ENCODE results near the gene MYLK.

Gene MYLK

GRCh38 chr3:123650101-123650500, 234.0 kb downstream of the MYLK start:
- no peak for DNase-seq (ENCODE audit: low read depth in 2 of 2)

DNA sequence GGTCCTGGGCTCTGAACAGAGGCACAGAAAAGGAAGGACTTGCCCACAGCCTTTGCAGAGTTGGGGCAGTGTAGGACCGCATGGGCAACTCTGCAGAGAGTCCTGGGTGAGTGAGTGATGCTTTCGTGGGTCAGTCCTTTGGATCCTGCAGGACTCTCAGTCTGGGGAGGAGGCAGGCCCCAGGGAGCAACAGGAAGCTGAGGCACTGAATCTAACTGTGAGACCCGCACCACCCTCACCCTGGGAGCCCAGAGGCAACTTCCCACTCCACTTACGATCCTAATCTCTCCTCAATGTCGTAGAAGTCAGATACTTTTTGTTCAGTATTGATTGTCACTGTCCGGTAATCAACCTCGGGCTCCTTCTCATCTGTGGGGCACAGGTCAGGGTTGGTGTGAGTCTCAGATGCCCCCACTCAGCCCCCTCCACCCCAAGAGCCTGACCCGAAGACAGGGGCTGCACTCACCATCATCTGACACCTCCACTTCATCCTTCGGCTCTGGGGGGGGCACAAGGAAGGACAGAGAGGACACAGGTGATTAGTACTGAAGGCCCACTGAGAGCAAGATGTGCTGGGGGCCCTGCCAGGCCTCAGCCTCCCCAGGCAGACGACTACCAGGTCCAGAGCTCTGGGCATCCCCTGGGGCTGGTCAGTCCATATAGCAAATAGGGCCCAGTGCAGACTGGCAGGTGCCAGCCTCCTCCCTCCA, 235.3 kb downstream of the MYLK start:
- DNase-seq (ENCODE audit: low read depth in 2 of 2), result no peak

GRCh38 chr3:123644358-123644757, 239.8 kb downstream of the MYLK start:
- DNase-seq (ENCODE audit: low read depth in 2 of 2), result no peak

DNA sequence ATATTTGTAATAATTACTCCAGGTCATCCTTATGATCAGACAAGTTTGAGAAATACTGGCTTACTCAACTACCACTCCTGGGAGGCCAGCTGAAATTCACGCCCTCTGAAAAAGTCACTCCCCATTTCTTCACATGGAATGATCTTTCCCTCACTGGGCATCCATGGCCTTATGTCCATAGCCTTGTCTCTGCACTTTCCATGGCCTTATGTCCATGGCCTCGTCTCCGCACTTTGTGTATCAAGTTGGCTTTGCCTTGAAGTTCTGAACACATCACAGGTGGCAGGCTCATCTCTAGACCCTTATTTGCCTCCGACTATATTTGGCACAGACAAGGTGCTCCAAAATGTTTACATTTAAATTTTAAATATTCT, 241.2 kb downstream of the MYLK start:
- no peak for DNase-seq (ENCODE audit: low read depth in 2 of 2)

DNA sequence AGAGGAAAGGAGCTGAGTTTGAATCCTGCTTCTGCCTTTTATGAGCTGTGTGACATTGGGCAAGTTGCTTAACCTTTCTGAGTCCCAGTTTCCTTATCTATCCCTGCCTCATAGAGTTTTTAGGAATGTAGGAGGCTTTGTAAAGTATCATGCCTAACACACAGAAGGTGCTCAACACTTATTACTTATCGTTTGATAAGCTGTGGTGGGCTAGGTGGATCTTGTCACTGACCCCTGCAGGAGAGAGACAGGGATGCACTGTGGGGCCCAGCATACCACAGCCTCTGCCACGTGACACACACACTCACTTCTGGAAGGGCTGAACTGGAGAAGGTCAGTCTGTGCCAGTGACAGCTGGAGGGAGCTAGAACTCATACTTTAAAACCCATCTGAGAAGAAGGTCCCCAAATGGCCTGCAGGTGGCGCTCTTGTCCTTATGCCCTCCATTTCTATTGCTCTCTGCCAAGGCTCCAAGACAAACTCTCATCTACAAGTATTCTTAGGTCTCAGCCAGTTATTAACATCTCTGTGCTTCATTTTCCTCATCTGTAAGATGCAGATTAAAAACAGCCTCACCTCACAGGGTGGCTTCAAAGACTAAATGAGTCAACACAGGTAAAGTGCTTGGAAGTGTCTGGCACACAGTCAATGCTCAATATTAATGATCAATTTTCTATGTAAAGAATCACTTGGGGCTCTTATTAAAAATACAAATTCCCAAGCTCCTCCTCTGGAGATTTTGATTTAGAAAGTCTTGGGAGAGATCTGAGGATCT, 241.8 kb downstream of the MYLK start:
- DNase-seq (ENCODE audit: low read depth in 2 of 2), result no peak

DNA sequence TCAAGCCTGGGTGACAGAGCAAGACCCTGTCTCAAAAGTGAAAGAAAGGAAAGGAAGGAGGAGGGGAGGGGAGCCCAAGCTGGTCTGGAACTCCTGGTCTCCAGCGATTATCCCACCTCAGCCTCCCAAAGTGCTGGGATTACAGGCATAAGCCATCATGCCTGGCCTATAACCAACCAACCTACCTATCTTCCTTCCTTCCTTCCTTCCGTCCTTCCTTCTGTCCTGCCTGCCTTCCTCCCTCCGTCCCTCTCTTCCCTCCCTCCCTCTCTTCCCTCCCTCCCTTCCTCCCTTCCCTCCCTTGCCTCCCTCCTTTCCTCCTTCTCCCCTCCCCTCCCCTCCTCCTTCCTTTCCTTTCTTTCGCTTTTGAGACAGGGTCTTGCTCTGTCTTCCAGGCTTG, 242.6 kb downstream of the MYLK start:
- DNase-seq (ENCODE audit: low read depth in 2 of 2), result no peak

DNA sequence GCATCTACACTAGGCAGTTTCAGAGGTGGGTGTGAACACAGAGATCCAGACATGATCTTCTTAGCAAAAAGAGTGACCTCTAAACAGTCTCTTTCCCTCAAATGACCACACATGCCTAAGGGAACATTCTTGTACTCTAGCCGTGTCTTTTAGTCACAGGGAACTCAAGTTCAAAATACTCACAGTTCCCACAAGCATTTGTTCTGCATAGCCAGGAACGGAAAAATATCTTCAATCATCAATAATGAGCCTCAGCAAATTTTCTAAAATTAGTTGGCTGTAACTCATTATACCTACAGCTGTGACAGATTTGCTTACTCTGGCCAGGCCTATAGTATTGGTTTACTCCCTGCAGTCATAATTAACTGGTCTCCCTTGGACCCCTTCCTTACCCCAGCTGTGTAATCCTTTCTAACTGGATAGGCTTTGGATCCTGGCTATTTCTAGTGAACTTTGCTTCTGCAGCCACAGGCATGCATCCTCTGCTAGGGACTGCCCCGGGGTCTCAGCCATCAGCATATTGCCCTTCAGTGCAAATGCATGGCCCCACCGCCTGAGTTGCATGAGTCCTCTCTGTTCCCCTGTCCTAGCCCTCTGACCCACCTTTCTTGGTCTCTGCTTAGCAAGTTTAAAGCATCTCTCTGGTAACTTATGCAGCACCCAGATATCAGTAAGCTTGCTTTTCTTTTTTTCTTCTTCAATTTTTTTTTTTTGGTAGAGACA, 243.2 kb downstream of the MYLK start:
- no peak for DNase-seq (ENCODE audit: low read depth in 2 of 2)

DNA sequence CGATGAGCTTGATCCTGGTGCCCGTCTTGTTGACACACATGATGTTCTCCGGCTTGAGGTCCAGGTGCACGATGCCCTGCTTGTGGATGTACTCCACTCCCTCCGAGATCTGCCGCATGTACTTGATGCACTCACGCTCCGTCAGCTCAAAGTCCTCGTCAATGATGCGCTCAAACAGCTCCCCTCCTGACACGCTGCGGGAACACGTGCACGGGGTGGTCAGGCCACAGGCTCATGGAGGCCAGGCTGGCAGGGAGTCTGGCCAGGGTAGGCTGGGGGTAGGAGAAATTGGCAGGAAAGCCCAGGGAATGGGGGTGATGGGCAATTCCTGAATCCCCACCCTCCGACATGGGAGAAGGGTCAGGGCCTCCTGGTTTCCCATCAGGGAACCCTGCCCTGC, 243.8 kb downstream of the MYLK start:
- no peak for DNase-seq (ENCODE audit: low read depth in 2 of 2)

DNA sequence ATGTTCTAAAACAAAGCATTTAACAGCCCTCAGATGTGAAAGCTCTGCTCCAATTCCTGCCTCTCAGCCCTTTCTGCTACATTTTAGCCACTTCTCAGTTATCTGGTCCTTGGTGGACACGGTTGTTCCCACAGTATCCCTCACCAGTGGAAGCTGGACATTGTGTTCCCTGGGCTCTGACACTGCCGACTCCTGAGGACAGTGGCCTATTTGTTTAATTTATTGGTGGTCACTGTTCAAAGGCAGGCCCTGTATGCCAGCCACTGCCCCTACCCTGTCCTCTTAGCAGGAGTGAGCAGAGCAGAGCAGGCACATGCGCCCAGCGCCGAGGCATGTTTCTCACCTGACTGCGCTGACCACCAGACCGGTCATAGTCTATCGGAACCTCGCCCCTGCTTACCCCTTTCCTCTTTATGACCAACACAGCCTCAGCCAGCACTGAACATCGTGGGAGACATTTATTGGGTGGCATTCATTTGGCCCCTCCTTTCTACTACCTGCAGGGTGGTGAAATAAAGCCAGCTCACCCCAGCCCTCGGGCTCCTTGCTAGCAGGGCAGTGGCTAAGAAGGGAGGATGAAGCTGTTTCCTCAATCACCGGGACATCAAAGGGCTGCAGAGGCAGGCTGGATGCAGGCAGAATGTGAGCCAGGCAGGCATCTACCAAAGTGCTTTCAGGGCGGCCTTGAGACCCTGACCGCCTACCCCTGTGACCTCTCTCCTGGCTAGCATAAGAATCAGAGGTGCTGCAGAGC, 245.0 kb downstream of the MYLK start:
- DNase-seq (ENCODE audit: low read depth in 2 of 2), result no peak

- DNase-seq (ENCODE audit: low read depth in 2 of 2), result no peak
Measured at GRCh38 chr3:123637841-123638240, 246.3 kb downstream of the MYLK start.

DNA sequence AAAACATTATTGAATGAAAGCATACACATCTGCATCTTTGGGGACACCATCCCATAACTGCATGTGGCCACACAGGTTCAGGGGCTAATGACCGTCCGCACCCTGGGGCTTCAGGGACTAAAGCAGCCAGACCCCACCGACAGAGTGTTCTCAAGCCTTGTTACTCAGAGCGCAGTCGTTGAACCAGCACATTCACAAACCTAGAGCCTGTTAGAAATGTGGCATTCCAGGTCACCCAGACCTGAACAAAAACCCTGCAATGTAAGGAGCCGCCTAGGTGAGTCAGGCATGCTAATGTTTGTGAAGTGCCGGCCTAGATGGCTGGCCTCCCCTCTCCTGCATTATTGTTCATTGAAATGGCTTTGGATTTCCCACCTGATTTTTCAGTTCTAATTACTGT, 247.0 kb downstream of the MYLK start:
- no peak for DNase-seq (ENCODE audit: low read depth in 2 of 2)

GRCh38 chr3:123636431-123636841, 247.7 kb downstream of the MYLK start:
- no peak for DNase-seq (ENCODE audit: low read depth in 2 of 2)

GRCh38 chr3:123635717-123636116, 248.4 kb downstream of the MYLK start:
- no peak for DNase-seq (ENCODE audit: low read depth in 2 of 2)

- DNase-seq (ENCODE audit: low read depth in 2 of 2), result no peak
Measured at GRCh38 chr3:123635217-123635616, 248.9 kb downstream of the MYLK start.

DNA sequence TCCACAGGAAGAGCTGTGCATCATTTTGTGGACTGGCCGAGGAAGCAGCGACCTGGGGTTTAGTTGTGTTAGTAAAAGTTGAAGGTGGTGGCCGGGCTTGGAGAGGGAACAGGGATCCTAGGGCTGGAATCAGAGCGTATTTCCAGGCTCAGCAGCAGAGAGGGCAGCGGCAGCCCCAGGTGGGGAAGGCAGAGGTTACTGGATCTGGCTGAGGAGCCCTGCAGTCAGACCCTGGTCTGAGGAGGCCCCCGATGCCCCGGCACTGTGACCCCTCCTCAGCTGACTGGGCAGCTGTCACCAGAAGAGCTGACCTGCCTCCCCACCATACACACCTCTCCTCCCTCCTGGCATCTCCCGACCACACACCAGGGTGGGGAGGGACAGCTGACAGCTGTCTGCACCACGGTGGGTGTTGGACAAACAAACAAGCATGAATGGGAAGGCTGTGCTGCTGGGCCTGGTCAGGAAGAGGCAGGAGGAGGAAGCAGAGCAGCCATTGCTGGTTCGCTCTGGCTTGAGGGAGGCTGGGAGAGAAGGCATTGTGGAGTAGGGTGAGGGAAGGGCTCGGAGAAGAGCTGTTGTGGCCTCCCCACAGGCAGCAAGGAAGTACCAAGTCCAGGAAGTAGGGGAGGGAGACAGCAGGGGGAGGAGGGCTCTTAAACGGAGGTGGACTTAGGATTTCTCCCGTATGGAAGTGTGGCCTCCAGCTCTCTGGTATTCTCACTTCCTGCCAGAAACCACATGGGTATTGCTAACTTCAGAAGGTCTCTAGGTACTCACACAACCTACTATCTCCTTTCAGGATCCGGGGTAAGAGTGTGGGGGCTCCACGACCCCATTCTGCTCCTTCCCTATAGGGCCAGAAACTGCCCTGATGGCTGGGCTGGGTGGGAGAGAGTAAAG, 249.7 kb downstream of the MYLK start:
- no peak for DNase-seq (ENCODE audit: low read depth in 2 of 2)

GRCh38 chr3:123633530-123633929, 250.6 kb downstream of the MYLK start:
- no peak for DNase-seq (ENCODE audit: low read depth in 2 of 2)

GRCh38 chr3:123632161-123632655, 251.9 kb downstream of the MYLK start:
- DNase-seq (ENCODE audit: low read depth in 2 of 2), result no peak

GRCh38 chr3:123629747-123630047, 254.4 kb downstream of the MYLK start:
- no peak for DNase-seq (ENCODE audit: low read depth in 2 of 2)

GRCh38 chr3:123628996-123629746, 255.0 kb downstream of the MYLK start:
- no peak for DNase-seq (ENCODE audit: low read depth in 2 of 2)
